Upper lobe of right lung (tissue), 1 donor: ENCODE data around the gene TTLL11. TPM values are rescaled to one million over a fixed set of nuclear protein-coding genes. Genes with fewer than 3 reads are reported as not detected.
A peak's percentile ranks its signal among the peaks of the same experiment; 100 is the strongest.

Experiments used
- ATAC-seq: fragments of 200-7000 bp; cut with Tn5 transposase; one replicate; pipeline ENCODE4 v1.9.1; 2020; ENCODE audit warnings: mild to moderate bottlenecking, moderate library complexity
- DNase-seq: peaks from one replicate; pipeline ENCODE4 v3.0.0-alpha.2; 2020
- H3K27ac ChIP-seq: fragments of 200-600 bp; one replicate; pipeline ENCODE4 v1.8.0; 2022
- H3K27me3 ChIP-seq: fragments of 200-600 bp; one replicate; pipeline ENCODE4 v1.8.0; 2022; ENCODE audit warnings: mild to moderate bottlenecking
- H3K36me3 ChIP-seq: fragments of 200-600 bp; one replicate; pipeline ENCODE4 v1.8.0; 2022
- H3K4me1 ChIP-seq: fragments of 200-600 bp; one replicate; pipeline ENCODE4 v1.8.0; 2022
- H3K4me3 ChIP-seq: fragments of 200-600 bp; one replicate; pipeline ENCODE4 v1.8.0; 2022; ENCODE audit warnings: mild to moderate bottlenecking
- H3K9me3 ChIP-seq: fragments of 200-600 bp; one replicate; pipeline ENCODE4 v1.8.0; 2022
- CTCF ChIP-seq: fragments of 200-600 bp; IDR thresholded peaks from one replicate; pipeline ENCODE4 v1.8.0; 2022; ENCODE audit warnings: antibody characterized with exemption
- intact Hi-C: fragments of 100-400 bp; cut with DNase I; formaldehyde crosslinking; loops from one replicate; pipeline ENCODE4 v1.11.0; 2022
- total RNA-seq: library from RNA; stranded (reverse); fragmentation: NEBNext Ultra II Directional; extraction: Animal tissue kit (Norgen Biotek cat#: 25700); gene quantifications from one replicate; pipeline ENCODE4 v1.2.1, GENCODE V29; 2021
- donor health status: DM: no; HTN: yes; CAD: no; lungs with severe emphysema.

Gene TTLL11
- total RNA-seq, 1 donor from 2014 or later: 10.7 TPM

GRCh38 chr9:121935739-121936138, 157.4 kb downstream of the TTLL11 start:
- no peak overlapping the region for H3K4me3 ChIP-seq
- H3K36me3 ChIP-seq: no peaks in the 10 kb centered on the region
- DNase-seq: no peak
- H3K27me3 ChIP-seq: no peaks in the 10 kb centered on the region
- H3K27ac ChIP-seq: no peak overlapping the region
- no peak for ATAC-seq
- H3K9me3 ChIP-seq: no peaks in the 10 kb centered on the region
- no peaks in the 10 kb centered on the region for H3K4me1 ChIP-seq
- intact Hi-C loops: no loop called here
- no peak for TF ChIP-seq CTCF

GRCh38 chr9:121930956-121931355, 162.2 kb downstream of the TTLL11 start:
- Histone ChIP-seq H3K27ac (no peak overlapping the region), H3K36me3 (no peaks in the 10 kb centered on the region), H3K9me3 (no peaks in the 10 kb centered on the region), H3K4me1 (no peaks in the 10 kb centered on the region), H3K4me3 (no peak overlapping the region), H3K27me3 (no peaks in the 10 kb centered on the region)
- no peak for ATAC-seq
- no peak for TF ChIP-seq CTCF
- DNase-seq: no peak
- intact Hi-C loops: no loop called here

- Histone ChIP-seq H3K4me3 (no peak overlapping the region), H3K27ac (no peak overlapping the region), H3K4me1 (no peaks in the 10 kb centered on the region), H3K27me3 (no peaks in the 10 kb centered on the region), H3K36me3 (no peaks in the 10 kb centered on the region), H3K9me3 (no peaks in the 10 kb centered on the region)
- intact Hi-C loops: no loop called here
- DNase-seq (no peak), ATAC-seq (peak; percentile 43)
- TF ChIP-seq CTCF: no peak
Observed at GRCh38 chr9:121929893-121930875, 162.9 kb downstream of the TTLL11 start.

GRCh38 chr9:121927636-121928035, 165.5 kb downstream of the TTLL11 start:
- TF ChIP-seq CTCF: no peak
- Histone ChIP-seq H3K4me1 (no peaks in the 10 kb centered on the region), H3K27ac (no peak overlapping the region), H3K9me3 (no peaks in the 10 kb centered on the region), H3K4me3 (no peak overlapping the region), H3K27me3 (no peaks in the 10 kb centered on the region), H3K36me3 (no peaks in the 10 kb centered on the region)
- ATAC-seq: no peak
- no peak for DNase-seq
- intact Hi-C loops: no loop called here

GRCh38 chr9:121927081-121927480, 166.0 kb downstream of the TTLL11 start:
- no peaks in the 10 kb centered on the region for H3K4me1 ChIP-seq
- no peaks in the 10 kb centered on the region for H3K36me3 ChIP-seq
- H3K27ac ChIP-seq: no peak overlapping the region
- no peaks in the 10 kb centered on the region for H3K9me3 ChIP-seq
- H3K27me3 ChIP-seq: no peaks in the 10 kb centered on the region
- ATAC-seq: no peak
- intact Hi-C loops: no loop called here
- no peak for TF ChIP-seq CTCF
- H3K4me3 ChIP-seq: no peak overlapping the region
- no peak for DNase-seq
